HG03159 (cell line): ENCODE measurements around the gene HIPK2.

Experiments
- ATAC-seq: cut with Tn5 transposase; IDR thresholded peaks from one replicate; pipeline ENCODE4 v1.9.1; 2021; ENCODE audit warnings: mild to moderate bottlenecking, moderate library complexity; ENCODE audit not compliant: unreplicated experiment

Gene HIPK2

DNA sequence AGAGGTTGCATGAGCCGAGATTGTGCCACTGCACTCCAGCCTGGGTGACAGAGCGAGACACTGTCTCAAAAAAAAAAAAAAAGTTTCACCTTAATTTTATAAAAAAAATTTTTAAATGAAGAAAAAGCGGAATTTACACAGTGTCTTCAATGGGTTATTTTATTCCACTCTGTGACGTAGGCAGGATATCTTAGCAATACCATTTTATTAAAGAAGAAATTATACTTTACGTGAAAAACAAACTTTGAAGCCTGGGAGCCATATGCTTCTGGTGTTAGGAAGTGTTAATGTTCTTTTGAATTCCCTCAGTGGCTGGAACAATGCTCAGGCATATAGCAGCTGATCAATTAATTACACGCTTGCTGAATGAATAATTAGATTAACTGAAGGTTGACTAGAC lies 176.6 kb downstream of the HIPK2 start:
- no peak for ATAC-seq

DNA sequence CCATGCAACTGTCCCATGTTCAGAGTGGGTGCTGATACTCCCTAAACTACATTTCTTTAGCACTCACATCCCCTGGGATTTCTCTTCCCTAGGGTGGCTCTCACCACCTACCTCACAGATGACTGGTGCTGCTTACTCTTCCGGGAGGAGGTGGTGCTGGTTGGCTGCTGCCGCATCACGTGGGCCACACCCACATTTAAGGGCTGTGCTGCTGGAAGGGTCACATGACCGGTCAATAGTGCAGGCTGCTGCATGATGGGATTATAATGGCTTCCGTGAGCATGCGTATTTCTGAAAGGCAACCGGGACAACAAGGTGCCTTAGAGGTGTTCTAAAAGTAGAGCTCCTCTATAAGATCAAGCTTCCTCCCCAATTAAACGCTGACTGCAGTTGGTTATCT lies 177.5 kb downstream of the HIPK2 start:
- ATAC-seq, result no peak

DNA sequence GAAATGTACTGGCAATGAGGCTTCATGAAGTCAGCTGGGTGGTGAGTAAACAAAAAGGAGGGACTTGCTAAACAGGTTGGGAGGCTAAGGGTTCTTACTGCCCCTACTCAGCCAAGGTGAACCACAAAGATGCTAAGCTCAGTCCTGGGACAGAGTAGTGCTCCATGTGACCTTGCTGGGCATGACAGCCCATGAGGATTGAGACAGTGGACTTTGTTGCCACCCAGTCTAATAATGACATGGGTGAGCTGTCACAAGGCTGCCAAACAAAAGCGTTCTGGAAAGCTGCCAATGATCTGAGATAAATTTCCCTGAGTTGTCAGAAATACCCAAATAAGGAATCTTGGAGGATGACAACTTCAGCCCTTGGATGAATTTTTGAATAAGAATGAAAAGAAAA lies 179.2 kb downstream of the HIPK2 start:
- ATAC-seq, result no peak

DNA sequence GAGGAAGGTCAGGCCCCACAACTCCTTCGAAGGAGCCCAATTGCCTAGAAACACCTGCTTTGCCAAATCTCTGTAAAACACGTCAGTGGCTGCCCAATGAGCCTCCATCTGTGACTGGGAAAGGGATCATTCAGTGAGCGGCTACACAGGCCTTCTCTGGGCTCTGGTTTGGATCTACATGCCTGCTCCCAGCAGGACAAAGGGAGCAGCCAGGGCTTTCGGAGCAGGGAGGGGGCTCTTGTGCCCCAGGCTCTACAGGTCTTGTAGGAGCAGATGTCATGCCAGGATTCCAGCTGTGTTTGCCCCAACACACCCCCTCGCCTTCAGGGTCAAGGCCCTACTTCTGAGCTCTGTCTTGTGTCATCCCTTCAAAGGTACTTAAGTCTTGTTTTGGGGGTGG lies 180.8 kb downstream of the HIPK2 start:
- ATAC-seq, result no peak

DNA sequence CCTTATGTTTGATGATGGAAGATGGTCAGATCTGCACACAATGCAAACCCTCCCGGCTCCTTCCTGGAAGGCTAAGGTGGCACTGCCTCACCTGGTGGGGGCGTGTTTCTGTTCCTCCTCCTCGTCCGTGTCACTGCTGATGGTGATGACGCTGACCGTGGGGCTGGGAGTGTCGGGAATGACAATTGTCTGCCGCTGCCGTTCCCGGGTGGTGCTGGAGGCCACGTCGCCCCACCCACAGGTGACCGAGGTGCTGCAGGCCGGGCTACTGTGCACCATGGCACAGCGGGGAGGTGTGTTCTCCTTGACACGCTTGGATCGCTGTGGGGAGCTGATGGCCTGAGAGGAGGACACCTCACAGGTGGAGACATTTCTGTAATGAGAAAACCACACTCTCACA lies 181.2 kb downstream of the HIPK2 start:
- ATAC-seq, result no peak

DNA sequence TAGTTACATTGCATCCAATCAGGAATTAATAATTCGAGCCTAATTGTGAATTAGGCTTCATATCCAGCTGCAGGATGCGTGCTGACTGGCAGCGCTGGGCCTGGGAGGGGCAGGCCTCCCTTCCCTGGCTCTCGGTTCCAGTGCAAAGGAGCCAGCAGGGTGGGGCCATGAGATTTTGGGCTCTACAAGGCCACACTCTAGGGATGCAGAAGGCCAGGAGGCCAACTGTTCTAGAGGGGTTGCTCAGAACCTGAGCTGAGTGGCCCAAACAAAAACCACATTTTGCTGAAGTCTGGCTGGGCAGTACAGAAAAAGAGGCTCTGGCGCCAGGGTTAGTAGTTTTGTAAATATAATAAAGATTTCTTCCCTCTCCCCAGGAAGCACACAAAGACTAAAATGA lies 182.0 kb downstream of the HIPK2 start:
- ATAC-seq, result no peak

DNA sequence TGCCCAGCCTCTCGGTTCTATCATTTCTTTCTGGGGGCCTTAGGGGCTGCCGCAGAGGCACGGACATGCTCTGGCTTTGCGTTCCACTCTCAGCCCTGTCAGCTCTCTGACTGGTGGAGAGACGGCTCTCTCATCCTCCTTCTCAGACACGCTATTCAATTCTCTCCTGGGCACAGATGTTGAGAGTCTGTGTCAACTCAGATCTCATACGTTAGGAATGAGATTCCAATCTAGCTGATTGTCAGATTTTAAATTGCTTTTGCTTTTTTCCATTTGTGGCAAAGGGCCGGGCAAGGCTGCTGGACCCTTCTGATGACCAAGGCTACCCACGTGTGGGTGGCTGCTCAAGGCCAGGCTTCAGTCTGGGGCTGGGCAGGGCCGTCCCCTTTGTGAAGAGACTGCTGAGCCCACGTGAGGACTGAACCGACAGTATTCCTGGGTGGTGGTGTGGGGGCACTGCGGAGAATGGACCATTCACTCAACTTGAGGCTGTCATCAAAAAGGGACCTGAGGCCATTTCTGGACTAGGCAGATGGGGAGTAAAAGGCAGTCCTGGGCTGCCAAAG lies 182.8 kb downstream of the HIPK2 start:
- ATAC-seq, result no peak

DNA sequence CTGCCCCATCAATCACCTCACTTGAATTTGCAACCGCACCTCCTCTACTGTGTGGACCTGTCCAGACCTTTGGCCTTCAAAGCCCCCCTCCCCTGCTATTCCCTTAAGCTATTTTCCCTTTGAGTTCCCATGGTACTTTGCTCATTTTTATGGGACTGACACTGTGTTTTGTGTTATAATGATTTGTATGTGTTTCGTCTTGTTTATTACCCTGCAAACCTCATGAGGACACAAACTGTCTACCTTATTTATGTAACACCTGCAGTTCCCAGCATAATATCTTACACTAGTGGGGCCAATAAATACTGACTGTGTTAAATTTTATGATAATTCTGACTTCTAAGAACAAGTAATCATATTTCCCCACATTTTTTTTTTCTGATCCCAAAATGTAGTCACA lies 183.7 kb downstream of the HIPK2 start:
- no peak for ATAC-seq

DNA sequence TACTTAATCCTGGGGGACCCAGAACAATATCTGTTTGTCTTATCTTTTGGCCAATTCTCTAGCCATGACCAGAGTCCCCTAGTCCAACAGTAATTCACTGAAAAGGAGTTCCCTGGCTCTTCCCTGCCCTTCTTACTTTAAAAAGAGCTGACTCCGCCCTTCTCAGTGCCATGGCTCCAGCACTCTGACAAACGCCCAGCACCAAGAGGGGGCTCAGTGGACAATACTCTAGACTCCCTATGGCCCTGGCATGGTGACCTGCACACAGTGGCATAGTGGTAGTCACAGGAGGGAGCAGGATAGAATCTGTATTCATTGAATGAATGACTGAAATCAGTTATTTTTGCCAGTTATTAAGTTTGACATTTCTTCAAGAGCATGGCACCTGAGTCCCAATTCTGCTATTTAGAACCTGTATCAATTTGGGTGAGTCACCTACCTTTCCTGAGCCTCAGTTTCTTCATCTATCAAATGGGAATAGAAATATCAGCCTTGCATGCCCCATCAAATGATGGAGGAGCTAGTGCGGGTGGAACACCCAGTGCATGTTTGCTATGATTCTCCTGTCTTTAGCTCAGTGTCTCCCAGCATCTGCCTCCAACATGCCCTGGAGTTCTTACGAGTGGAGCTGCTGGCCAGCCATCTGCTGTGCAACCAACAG lies 184.9 kb downstream of the HIPK2 start:
- no peak for ATAC-seq

DNA sequence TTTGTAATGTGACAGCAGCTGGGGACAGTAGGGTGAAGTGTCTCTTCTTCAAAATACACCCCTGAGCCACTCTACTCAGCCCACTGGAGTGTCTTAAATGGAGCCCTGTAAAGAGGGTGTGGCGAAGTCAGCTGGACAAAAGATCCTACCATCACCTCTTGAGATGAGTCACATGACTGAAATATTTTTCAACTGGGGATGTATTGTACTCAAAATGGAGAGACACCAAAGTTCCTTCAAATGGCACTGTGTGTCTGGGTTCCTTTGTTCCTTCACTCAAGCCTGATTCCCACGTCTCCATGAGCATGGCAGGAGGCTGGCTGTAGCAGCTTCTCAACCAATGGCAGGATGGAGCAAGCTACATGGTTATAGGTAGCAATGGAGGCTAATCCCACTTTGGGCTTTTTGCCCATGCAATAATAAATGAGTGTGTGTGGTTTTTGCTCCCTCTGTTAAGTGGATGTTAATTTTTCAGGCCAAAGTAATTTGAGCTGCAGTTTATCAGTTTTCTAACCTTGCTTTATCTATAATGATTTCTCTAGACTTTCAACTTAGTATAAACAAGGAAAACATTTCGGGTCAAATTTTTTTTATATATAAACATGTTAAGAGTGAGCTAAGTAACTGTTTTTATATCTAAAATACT lies 186.1 kb downstream of the HIPK2 start:
- no peak for ATAC-seq

DNA sequence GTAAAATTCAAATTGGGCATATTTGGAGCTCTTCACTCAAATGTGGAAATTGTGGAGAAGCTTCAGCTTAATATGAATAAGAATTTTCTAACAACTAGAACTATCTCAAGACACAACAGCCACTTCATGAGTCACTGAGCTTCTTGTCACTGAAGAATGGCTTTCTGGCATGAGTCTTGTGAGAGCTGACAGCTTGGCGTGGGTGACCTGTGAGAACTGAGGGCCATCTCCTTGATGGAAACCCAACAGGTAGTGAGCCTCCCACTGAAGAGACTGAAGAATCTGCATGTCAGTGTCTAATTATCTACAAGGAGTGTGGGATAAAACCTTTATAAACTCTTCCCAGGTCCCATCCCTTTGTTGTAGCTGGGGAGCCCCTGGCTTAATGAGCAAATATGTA lies 188.3 kb downstream of the HIPK2 start:
- ATAC-seq, result no peak

DNA sequence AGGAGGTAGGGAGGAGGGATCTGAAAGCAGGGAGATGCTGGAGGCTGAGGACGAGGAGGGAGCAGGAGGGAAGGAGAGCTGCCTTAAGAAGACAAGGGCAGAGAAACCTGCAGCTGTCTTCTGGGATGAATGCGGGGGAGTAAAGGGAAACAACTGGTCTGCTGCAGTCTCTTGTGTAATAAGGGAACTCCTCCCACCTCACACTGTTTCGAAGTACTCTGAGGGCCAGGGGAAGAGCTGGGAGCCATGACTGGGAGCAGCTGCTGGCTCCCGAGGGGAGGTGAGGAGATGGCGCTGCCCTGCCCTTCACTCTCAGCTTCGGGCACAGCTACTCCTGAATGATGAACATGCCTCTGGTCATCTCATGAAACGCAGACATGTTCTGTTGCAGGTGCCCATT lies 189.2 kb downstream of the HIPK2 start:
- ATAC-seq, result no peak

DNA sequence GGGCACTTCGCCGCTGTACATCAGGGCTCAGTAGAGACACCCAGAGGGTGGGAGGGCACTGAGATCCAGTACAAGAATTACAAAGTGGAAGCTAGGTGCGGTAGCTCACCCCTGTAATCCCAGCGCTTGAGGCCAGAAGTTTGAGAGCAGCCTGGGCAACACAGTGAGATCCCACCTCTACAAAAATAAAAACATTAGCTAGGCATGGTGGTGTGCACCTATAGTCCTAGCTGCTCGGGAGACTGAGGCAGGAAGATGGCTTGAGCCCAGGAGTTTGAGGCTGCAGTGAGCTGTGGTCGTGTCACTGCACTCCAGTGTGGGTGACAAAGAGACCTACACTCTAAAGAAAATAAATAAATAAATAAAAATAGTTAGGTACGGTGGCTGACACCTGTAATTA lies 190.3 kb downstream of the HIPK2 start:
- ATAC-seq, result no peak

DNA sequence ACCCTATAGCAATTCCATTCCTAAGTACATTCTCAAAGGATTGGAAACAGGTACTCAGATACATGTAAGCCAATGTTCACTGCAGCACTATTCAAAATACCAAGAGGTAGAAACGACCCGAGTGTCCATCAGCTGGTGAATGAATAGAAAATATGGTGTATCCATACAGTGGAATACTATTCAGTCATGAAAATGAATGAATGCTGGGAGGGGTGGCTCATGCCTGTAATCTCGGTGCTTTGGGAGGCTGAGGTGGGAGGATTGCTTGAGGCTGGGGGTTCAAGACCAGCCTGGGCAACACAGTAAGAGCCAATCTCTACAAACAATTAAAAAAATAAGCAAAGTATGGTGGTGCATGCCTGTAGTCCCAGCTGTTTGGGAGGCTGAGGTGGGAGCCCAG lies 191.5 kb downstream of the HIPK2 start:
- no peak for ATAC-seq

DNA sequence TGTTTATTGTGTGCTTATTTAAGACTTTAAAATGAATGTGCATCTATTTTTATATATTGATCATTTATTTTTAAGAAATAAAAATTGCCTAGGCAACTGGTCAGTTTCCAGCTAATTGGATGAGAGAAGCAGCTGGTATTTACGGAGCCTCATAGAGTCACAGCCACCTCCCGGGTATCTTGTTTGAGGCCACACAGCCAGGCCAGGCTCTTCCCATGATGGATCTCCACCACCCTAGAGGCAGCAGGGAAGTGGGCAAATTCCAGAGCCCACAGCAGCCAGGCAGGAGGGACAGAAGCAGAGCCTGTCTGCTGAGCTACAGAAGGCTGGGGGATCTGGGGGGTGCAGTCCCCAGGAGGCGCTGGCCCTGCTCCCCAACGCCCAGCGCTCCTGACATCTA lies 192.8 kb downstream of the HIPK2 start:
- no peak for ATAC-seq

DNA sequence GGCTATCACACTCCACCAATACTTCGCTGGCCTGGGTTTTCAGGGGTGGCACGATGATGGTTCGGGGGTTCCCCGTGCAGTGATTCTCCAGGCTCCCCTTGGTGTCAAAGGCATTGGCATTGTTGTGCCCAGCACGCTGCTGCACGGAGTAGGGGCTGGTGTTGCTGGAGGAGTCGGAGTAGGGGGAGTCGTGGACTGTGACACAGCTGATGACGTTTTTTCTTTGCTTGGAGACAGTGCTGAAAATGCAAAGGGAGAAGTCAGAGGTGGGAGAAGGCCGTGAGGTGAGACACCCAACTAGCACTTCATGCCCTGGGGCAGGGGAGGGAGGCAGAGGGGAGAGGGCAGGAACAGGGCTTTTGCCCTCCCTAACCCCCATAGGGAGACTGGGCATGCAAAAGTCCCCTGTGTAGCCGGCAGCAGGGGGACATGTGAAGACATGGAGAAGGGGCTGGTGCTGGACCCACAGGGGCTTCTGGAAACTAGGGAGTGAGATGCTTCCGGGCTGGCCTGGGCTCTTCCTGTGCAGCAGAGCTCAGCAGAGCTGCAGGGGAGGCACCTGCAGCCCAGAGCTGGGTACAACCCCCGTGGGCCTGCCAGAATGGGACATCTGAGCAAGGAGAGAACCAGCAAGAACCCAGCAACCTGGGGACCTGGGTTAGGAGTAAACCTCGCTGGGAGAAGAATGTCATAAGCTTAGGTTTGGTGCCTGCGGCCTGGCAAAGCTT lies 193.8 kb downstream of the HIPK2 start:
- ATAC-seq, result no peak

DNA sequence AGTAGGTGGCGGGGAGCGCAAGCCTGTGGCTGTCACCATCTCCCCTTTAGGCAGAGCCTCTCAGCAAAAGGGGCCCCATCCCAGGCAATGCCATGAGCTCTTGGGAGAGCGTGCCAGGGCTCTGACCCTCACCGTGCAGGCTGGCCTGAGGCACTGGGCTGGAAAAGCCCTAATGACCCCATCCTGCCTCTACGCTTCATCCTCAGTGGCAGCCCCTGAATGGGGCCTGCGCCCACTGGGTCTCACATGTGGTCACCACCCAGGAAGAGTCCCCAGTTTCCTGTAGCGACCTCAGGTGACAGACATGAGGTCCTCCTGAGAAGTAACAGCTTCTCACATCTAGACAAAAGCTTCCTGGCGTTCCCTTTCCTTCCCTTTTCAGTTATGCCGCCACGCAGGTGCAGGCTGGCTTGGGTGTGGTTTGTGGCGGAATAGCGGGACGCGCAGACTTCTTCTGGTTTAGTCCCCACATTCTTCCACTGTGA lies 195.1 kb downstream of the HIPK2 start:
- no peak for ATAC-seq

DNA sequence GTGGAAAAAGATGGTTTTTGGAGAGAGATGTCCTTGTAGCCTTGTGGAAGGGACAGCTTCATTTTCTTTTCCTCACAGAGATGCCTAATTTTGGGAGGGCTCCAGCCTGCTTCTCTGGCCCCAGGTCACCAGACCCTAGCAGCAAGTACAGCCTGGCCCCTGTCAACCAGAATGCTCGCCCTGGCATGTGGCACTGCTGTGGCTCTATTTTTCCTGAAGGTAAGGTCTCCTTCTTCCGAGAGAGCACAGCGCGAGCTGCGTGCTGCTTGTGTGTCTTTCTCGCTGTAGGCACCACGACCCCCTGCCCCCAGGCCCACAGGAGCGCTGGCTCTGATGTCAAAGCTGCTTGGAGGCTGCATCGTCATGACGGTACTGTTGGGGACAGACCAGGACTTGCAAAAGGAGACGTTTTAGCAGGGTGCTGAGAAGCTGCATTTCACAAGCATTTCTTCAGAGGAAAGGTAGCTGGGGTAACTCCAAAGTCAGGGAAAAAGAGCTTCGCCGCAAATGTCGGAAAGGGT lies 195.6 kb downstream of the HIPK2 start:
- no peak for ATAC-seq

DNA sequence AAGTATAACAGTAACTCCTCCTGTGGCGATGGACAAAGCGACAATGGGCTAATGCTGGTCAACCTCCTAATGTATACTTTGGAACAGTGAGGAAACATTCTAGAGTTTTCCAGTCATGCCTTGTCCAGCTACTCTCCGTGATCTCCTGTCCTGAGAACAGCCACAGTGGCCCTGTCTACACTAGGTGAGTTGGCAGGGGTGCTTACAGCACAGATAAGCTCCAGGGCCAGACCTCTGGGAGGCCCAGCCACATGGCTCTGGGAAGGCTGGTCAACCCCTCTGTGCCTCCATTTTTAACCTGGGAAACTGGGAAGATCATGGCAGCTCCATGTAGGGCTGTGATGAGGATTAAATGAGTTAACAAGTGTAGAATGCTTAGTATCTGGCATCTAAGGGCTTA lies 197.4 kb downstream of the HIPK2 start:
- ATAC-seq, result no peak

DNA sequence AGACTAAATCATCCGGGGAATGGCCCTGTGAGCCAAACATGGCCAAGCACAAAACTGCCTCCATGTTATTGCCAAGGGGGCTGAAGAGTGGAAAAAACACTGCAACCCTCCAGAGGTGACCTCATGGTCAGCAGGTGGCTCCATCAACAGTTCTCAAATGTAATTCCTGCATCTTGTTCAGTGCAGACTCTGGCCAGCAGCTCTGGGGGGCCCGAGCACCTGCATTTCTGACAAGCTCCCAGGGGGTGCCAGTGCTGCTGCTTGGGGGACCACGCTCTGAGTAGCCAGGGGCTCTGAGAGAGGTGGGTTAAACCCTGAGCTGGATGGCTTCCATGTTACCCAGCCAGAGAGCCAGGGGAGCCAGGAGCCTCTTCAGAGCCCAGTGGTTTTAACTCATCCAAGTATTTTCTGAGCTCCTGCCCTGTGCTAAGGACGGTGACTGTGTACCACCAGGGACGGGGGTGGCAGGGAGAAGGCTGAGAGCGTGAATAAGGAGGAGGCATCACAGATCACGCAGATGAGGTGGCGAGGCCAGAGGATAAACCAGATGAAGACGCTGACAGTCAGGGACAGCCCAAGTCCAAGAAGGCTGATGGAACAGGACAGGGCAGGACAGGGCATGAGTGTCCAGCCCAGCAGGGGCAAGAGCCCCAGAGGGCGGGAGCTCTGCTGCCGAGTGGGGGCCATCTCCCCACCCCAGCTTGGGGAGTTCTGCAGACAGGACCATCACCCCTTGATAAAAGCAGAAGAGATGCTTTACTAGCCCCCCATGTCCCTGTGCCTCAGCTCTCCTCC lies 201.4 kb downstream of the HIPK2 start:
- no peak for ATAC-seq

DNA sequence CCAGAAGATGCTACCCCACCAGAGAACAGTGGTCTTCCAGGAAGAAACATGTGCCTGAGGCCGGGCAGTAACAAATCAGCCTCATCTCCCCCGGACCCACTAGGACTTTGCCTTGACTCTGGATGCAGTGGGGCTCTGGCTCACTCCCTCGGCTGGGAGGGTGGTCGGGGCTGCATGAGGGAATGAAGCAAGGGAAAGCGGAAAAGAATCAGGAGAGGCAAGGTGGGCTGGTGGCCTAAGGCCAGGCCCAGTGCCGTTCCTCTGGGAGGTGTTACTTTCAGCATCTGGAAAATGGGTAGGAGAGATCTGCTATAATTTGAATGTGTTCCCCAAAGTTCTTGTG lies 202.5 kb downstream of the HIPK2 start:
- ATAC-seq, result no peak
